Ishikawa (cell line): ENCODE results near the gene GNG5.

Source experiments
- CEBPB ChIP-seq: IDR thresholded peaks from 2 replicates; pipeline ENCODE4 v1.6.1; 2012
- CREB1 ChIP-seq: IDR thresholded peaks from 2 replicates; pipeline ENCODE4 v1.6.1; 2012; ENCODE audit warnings: low read depth
- EGR1 ChIP-seq: IDR thresholded peaks from 2 replicates; pipeline ENCODE4 v1.6.1; 2012
- EP300 ChIP-seq: IDR thresholded peaks from 2 replicates; pipeline ENCODE4 v1.6.1; 2012; ENCODE audit warnings: borderline replicate concordance
- FOXM1 ChIP-seq: IDR thresholded peaks from 2 replicates; pipeline ENCODE4 v1.6.1; 2012; ENCODE audit warnings: low read depth, borderline replicate concordance
- NFIC ChIP-seq: IDR thresholded peaks from 2 replicates; pipeline ENCODE4 v1.6.1; 2012
- RAD21 ChIP-seq: IDR thresholded peaks from 2 replicates; pipeline ENCODE4 v1.6.1; 2012; ENCODE audit warnings: low read depth
- TAF1 ChIP-seq: IDR thresholded peaks from 2 replicates; pipeline ENCODE4 v1.6.1; 2012; ENCODE audit warnings: low read depth, mild to moderate bottlenecking
- TCF12 ChIP-seq: IDR thresholded peaks from 2 replicates; pipeline ENCODE4 v1.6.1; 2012; ENCODE audit warnings: low read depth
- TEAD4 ChIP-seq: IDR thresholded peaks from 2 replicates; pipeline ENCODE4 v1.6.1; 2012
- YY1 ChIP-seq: IDR thresholded peaks from 2 replicates; pipeline ENCODE4 v1.6.1; 2012; ENCODE audit warnings: low read depth
- ZBTB7A ChIP-seq: IDR thresholded peaks from 2 replicates; pipeline ENCODE4 v1.6.1; 2012; ENCODE audit warnings: low read depth
- TF ChIP-seq, protein P1 (sequence below): IDR thresholded peaks from 2 replicates; pipeline ENCODE4 v1.6.1; 2012
- TF ChIP-seq, protein P2 (sequence below): IDR thresholded peaks from 2 replicates; pipeline ENCODE4 v1.6.1; 2012; ENCODE audit warnings: low read depth, mild to moderate bottlenecking
- TF ChIP-seq, protein P3 (sequence below): IDR thresholded peaks from 2 replicates; pipeline ENCODE4 v1.6.1; 2012

Gene GNG5

DNA sequence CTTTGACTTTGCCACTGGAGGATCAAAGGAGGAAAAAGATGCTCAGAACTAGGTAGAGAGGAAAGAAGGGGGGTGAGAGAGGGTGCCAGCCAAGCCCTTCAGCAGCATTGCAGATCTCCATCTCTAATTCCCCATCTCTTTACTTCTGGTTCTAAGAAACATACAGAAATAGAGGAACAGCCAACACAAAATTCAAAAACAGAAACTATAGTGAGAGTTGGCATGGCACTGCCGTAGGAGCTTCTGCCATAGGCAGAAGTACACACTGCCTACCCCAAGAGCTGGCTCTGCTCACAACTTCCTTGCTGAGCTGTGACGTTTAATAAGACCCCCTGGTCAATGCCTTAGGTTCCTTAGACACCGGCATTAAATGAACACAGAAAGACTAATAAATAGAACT lies 53.9 kb downstream of the GNG5 start:
- no peak for TF ChIP-seq NFIC
- no peak for TF ChIP-seq CEBPB
- no peak for TF ChIP-seq RAD21
- TF ChIP-seq ZBTB7A, result no peak
- no peak for TF ChIP-seq TEAD4
- TF ChIP-seq, protein P1, sequence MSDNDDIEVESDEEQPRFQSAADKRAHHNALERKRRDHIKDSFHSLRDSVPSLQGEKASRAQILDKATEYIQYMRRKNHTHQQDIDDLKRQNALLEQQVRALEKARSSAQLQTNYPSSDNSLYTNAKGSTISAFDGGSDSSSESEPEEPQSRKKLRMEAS, result no peak
- TF ChIP-seq TCF12, result no peak
- no peak for TF ChIP-seq FOXM1
- TF ChIP-seq YY1, result no peak
- TF ChIP-seq, protein P2, sequence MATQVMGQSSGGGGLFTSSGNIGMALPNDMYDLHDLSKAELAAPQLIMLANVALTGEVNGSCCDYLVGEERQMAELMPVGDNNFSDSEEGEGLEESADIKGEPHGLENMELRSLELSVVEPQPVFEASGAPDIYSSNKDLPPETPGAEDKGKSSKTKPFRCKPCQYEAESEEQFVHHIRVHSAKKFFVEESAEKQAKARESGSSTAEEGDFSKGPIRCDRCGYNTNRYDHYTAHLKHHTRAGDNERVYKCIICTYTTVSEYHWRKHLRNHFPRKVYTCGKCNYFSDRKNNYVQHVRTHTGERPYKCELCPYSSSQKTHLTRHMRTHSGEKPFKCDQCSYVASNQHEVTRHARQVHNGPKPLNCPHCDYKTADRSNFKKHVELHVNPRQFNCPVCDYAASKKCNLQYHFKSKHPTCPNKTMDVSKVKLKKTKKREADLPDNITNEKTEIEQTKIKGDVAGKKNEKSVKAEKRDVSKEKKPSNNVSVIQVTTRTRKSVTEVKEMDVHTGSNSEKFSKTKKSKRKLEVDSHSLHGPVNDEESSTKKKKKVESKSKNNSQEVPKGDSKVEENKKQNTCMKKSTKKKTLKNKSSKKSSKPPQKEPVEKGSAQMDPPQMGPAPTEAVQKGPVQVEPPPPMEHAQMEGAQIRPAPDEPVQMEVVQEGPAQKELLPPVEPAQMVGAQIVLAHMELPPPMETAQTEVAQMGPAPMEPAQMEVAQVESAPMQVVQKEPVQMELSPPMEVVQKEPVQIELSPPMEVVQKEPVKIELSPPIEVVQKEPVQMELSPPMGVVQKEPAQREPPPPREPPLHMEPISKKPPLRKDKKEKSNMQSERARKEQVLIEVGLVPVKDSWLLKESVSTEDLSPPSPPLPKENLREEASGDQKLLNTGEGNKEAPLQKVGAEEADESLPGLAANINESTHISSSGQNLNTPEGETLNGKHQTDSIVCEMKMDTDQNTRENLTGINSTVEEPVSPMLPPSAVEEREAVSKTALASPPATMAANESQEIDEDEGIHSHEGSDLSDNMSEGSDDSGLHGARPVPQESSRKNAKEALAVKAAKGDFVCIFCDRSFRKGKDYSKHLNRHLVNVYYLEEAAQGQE, result no peak
- no peak for TF ChIP-seq EP300
- TF ChIP-seq, protein P3, sequence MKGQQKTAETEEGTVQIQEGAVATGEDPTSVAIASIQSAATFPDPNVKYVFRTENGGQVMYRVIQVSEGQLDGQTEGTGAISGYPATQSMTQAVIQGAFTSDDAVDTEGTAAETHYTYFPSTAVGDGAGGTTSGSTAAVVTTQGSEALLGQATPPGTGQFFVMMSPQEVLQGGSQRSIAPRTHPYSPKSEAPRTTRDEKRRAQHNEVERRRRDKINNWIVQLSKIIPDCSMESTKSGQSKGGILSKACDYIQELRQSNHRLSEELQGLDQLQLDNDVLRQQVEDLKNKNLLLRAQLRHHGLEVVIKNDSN, result no peak
- no peak for TF ChIP-seq CREB1
- no peak for TF ChIP-seq EGR1
- TF ChIP-seq TAF1, result no peak

DNA sequence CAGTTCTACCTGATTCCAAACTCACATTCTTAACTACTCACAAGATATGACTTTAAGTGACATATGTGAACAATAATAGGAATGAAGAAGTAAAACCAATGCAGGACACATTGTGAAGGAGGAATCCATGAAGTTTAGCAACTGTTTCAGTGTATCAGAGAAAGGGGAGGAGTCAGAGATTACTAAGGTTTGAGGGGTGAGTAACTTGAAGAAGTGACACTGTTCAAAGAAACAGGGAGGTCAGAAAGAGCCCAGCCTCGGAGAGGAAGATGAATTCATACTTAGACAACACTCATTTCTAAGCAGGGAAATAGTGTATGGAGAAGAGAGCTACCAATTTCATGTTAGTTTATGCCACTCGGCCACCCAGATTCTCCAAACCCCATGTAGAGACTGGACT lies 55.5 kb downstream of the GNG5 start:
- TF ChIP-seq YY1 (no peak), FOXM1 (no peak), CEBPB (no peak), TAF1 (no peak), RAD21 (no peak), EP300 (no peak), TEAD4 (no peak), EGR1 (no peak), CREB1 (no peak), TCF12 (no peak), ZBTB7A (no peak), NFIC (no peak)
- TF ChIP-seq, protein P1, result no peak
- TF ChIP-seq, protein P2, result no peak
- TF ChIP-seq, protein P3, result no peak
